MCF 10A (cell line): ENCODE results near the gene CHKB. TPM values are rescaled to one million over a fixed set of nuclear protein-coding genes. Genes with fewer than 3 reads are reported as not detected.

Experiments used
- BruUV-seq: library from RNA; stranded (reverse); fragments of 400-500 nt; replicated peaks from 2 replicates; lab custom pipeline; 2021; lab: Mats Ljungman, UMichigan
- CTCF ChIA-PET: fragments of 300-600 bp; sonication (Branson Sonifier 250); formaldehyde crosslinking; extraction: SDS; loops from one replicate; lab custom pipeline; 2021; ENCODE audit warnings: antibody characterized with exemption, inconsistent platforms; lab: Yijun Ruan, JAX
- POLR2A ChIA-PET: fragments of 300-600, 350-650 bp; sonication (Branson Sonifier 250); formaldehyde crosslinking; extraction: SDS; loops from one replicate; lab custom pipeline; 2020; ENCODE audit warnings: antibody characterized with exemption, inconsistent platforms; lab: Yijun Ruan, JAX
- DNase-seq: peaks from one replicate; pipeline ENCODE4 v3.0.0-alpha.2; 2018; ENCODE audit not compliant: unreplicated experiment
- H3K27ac Mint-ChIP-seq: one replicate; pipeline ENCODE4 v1.8.0; 2022; ENCODE audit warnings: mild to moderate bottlenecking, low read depth, mixed read lengths; ENCODE audit not compliant: unreplicated experiment
- H3K27me3 Mint-ChIP-seq: one replicate; pipeline ENCODE4 v1.8.0; 2022; ENCODE audit warnings: mixed read lengths; ENCODE audit not compliant: insufficient read depth, unreplicated experiment
- H3K36me3 Mint-ChIP-seq: one replicate; pipeline ENCODE4 v1.8.0; 2022; ENCODE audit warnings: mild to moderate bottlenecking, moderate library complexity, mixed read lengths; ENCODE audit not compliant: insufficient read depth, unreplicated experiment
- H3K4me1 Mint-ChIP-seq: one replicate; pipeline ENCODE4 v1.8.0; 2022; ENCODE audit warnings: mixed read lengths; ENCODE audit not compliant: insufficient read depth, unreplicated experiment
- H3K4me3 Mint-ChIP-seq: one replicate; pipeline ENCODE4 v1.8.0; 2022; ENCODE audit warnings: mild to moderate bottlenecking, moderate library complexity, mixed read lengths; ENCODE audit not compliant: unreplicated experiment
- H3K9me3 Mint-ChIP-seq: one replicate; pipeline ENCODE4 v1.8.0; 2022; ENCODE audit warnings: mixed read lengths; ENCODE audit not compliant: unreplicated experiment
- intact Hi-C: fragments of 100-400 bp; cut with micrococcal nuclease; formaldehyde crosslinking; loops from 2 replicates; pipeline ENCODE4 v1.14.1; 2022
- total RNA-seq: library from RNA; stranded (reverse); gene quantifications from 2 replicates; pipeline ENCODE4 v1.2.3, GENCODE V29; 2022
- TF ChIP-seq, protein P1 (sequence below): fragments of 200-600 bp; IDR thresholded peaks from one replicate; pipeline ENCODE4 v1.8.0; 2022; ENCODE audit warnings: antibody characterized with exemption, mild to moderate bottlenecking; ENCODE audit not compliant: unreplicated experiment

CHKB gene
- total RNA-seq, 1 experiment from 2014 or later: 60.6 TPM

GRCh38 chr22:50529416-50529896 is 53.2 kb downstream of the CHKB start:
- BruUV-seq: TSS peak; percentile 29
- ChIA-PET POLR2A (interaction anchor here (0.6 to 7.1 kb wide), 12 partner anchors 10 to 99 kb away, joined by 3 to 170 read pairs (median 9); partner anchors contain the start of genes ARSA, CHKB, KLHDC7B and LMF2), CTCF (interaction anchor here (0.6 to 1.7 kb wide), 4 partner anchors 33 to 381 kb away, joined by 3 to 7 read pairs (median 4); partner anchors contain the start of gene SYCE3)
- intact Hi-C loops: loop anchor here (5.0 kb wide), 1 partner anchor 53 kb away; the partner anchor contains the start of gene CHKB
- TF ChIP-seq, protein P1, sequence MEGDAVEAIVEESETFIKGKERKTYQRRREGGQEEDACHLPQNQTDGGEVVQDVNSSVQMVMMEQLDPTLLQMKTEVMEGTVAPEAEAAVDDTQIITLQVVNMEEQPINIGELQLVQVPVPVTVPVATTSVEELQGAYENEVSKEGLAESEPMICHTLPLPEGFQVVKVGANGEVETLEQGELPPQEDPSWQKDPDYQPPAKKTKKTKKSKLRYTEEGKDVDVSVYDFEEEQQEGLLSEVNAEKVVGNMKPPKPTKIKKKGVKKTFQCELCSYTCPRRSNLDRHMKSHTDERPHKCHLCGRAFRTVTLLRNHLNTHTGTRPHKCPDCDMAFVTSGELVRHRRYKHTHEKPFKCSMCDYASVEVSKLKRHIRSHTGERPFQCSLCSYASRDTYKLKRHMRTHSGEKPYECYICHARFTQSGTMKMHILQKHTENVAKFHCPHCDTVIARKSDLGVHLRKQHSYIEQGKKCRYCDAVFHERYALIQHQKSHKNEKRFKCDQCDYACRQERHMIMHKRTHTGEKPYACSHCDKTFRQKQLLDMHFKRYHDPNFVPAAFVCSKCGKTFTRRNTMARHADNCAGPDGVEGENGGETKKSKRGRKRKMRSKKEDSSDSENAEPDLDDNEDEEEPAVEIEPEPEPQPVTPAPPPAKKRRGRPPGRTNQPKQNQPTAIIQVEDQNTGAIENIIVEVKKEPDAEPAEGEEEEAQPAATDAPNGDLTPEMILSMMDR: no peak
- no peaks in the 10 kb centered on the region for H3K9me3 Mint-ChIP-seq
- H3K27me3 Mint-ChIP-seq: no peaks in the 10 kb centered on the region
- no peak overlapping the region for H3K27ac Mint-ChIP-seq
- H3K4me3 Mint-ChIP-seq: peak overlapping the region; percentile 85
- H3K4me1 Mint-ChIP-seq: peaks cover 28% of the 10 kb centered on the region
- DNase-seq: no peak
- peaks cover 52% of the 10 kb centered on the region for H3K36me3 Mint-ChIP-seq

Other genes starting within 250 kb of the CHKB start
- gene PPP6R2, start 239.5 kb downstream of the CHKB start, total RNA-seq: 28.4 and 30.1 TPM in 2 replicates
- gene SBF1, start 107.8 kb downstream of the CHKB start, total RNA-seq: 82.1 and 106 TPM in 2 replicates
- 35.4 and 39.7 TPM in 2 replicates for gene ADM2, start 101.3 kb downstream of the CHKB start, total RNA-seq
- gene MIOX, start 96.0 kb downstream of the CHKB start, total RNA-seq: 0.63 and 1.6 TPM in 2 replicates
- gene LMF2, start 75.1 kb downstream of the CHKB start, total RNA-seq: 49.4 and 50.9 TPM in 2 replicates
- 31.6 and 39.8 TPM in 2 replicates for gene NCAPH2, start 74.6 kb downstream of the CHKB start, total RNA-seq
- gene SCO2, start 57.3 kb downstream of the CHKB start, total RNA-seq: 2.4 and 5.4 TPM in 2 replicates
- gene TYMP, start 52.8 kb downstream of the CHKB start, total RNA-seq: 41.0 and 54.4 TPM in 2 replicates
- gene KLHDC7B, start 37.0 kb downstream of the CHKB start, total RNA-seq: 0.98 and 4.1 TPM in 2 replicates
- gene SYCE3, start 19.9 kb downstream of the CHKB start, total RNA-seq: 0.82 and 1.2 TPM in 2 replicates
- 52.2 and 57.3 TPM in 2 replicates for gene CPT1B, start 4.4 kb downstream of the CHKB start, total RNA-seq
- gene MAPK8IP2, start 17.9 kb upstream of the CHKB start, total RNA-seq: 1.2 and 2.5 TPM in 2 replicates
- 21.3 and 22.0 TPM in 2 replicates for gene ARSA, start 45.3 kb upstream of the CHKB start, total RNA-seq
- gene SHANK3, start 90.0 kb upstream of the CHKB start, total RNA-seq: 1.2 and 1.9 TPM in 2 replicates
- gene ACR, start 155.4 kb upstream of the CHKB start, total RNA-seq: not detected in 2 replicates
- 30.2 and 32.5 TPM in 2 replicates for gene RABL2B, start 200.8 kb upstream of the CHKB start, total RNA-seq